Measurements from ENCODE around the gene ABCD3.

DNA sequence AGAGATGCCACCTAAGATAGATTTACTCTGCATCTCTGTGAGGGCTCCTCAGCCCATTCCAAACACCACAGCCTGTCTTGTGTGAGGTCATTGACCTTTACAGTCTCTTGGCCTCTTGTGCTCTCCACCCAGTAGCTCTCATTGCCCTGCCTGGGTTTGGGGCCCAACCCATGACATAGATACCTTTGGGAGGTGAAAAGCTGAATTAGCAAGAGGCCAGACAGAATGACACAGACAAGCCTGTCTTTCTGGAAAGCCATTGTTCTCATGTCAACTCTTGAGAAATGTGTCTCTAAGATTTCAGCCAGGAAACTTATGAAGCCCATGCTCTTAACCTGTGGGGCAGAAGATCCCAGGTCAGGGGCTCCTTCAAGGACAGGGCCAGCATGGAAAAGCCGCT is 141.7 kb downstream of the ABCD3 start:
- TF ChIP-seq POLR2A (IDR thresholded peaks at IDR 0.05; ENCODE audit: low read depth, low read length), result no peak
- TF ChIP-seq PAX5 (IDR thresholded peaks at IDR 0.05; ENCODE audit: insufficient read depth, low read length, severe bottlenecking), result no peak
- TF ChIP-seq POLR2AphosphoS5 (IDR thresholded peaks at IDR 0.05; ENCODE audit: low read depth, low read length), result no peak

Data from GM12891 (cell line).